GM23338 (cell line): ENCODE results near the gene SLC8A1. TPM values are rescaled to one million over a fixed set of nuclear protein-coding genes. Genes with fewer than 3 reads are reported as not detected.

Source experiments
- ATAC-seq: fragments of 200-7000 bp; cut with Tn5 transposase; 3 replicates; pipeline ENCODE4 v1.9.1; 2020
- DNase-seq: peaks from one replicate; pipeline ENCODE4 v3.0.0-alpha.2; 2015; ENCODE audit warnings: low spot score
- H2AFZ ChIP-seq: fragments of 200-600 bp; sonication (generic); 2 replicates; pipeline ENCODE4 v1.8.0; 2016; ENCODE audit warnings: antibody characterized with exemption, mild to moderate bottlenecking, moderate library complexity
- H3F3A ChIP-seq: fragments of 200-600 bp; sonication (generic); replicated peaks from 2 replicates; pipeline ENCODE4 v1.8.0; 2017; ENCODE audit warnings: antibody characterized with exemption, mixed run types, low read depth
- H3K27ac ChIP-seq: fragments of 200-600 bp; sonication (generic); 2 replicates; pipeline ENCODE4 v1.6.1; 2016; ENCODE audit warnings: low read depth
- H3K27me3 ChIP-seq: fragments of 200-600 bp; sonication (generic); 2 replicates; pipeline ENCODE4 v1.8.0; 2016; ENCODE audit warnings: mild to moderate bottlenecking, mixed run types, moderate library complexity; ENCODE audit not compliant: insufficient read depth
- H3K36me3 ChIP-seq: fragments of 200-600 bp; sonication (generic); 2 replicates; pipeline ENCODE4 v1.8.0; 2016; ENCODE audit warnings: mild to moderate bottlenecking; ENCODE audit not compliant: insufficient read depth
- H3K4me1 ChIP-seq: fragments of 200-600 bp; sonication (generic); 2 replicates; pipeline ENCODE4 v1.8.0; 2016; ENCODE audit warnings: mild to moderate bottlenecking, moderate library complexity; ENCODE audit not compliant: insufficient read depth
- H3K4me2 ChIP-seq: fragments of 200-600 bp; sonication (generic); 2 replicates; pipeline ENCODE4 v1.7.1; 2017; ENCODE audit warnings: mixed run types
- H3K4me3 ChIP-seq: fragments of 200-600 bp; sonication (generic); 2 replicates; pipeline ENCODE4 v1.6.1; 2016; ENCODE audit warnings: mixed run types
- H3K79me2 ChIP-seq: fragments of 200-600 bp; sonication (generic); replicated peaks from 2 replicates; pipeline ENCODE4 v1.8.0; 2017; ENCODE audit warnings: mild to moderate bottlenecking; ENCODE audit not compliant: insufficient read depth
- H3K9me2 ChIP-seq: fragments of 200-600 bp; sonication (generic); 2 replicates; pipeline ENCODE4 v1.8.0; 2017; ENCODE audit not compliant: insufficient read depth
- H4K20me1 ChIP-seq: fragments of 200-600 bp; sonication (generic); replicated peaks from 2 replicates; pipeline ENCODE4 v1.8.0; 2017; ENCODE audit warnings: mild to moderate bottlenecking; ENCODE audit not compliant: insufficient read depth
- H3K27ac Mint-ChIP-seq: 2 replicates; pipeline ENCODE4 v1.8.0; 2020; ENCODE audit warnings: inconsistent platforms, mild to moderate bottlenecking, moderate library complexity, mixed read lengths
- H3K27me3 Mint-ChIP-seq: 3 replicates; pipeline ENCODE4 v1.8.0; 2022; ENCODE audit warnings: low read depth, mild to moderate bottlenecking, moderate library complexity, mixed read lengths, inconsistent platforms; ENCODE audit not compliant: insufficient read depth, poor library complexity
- H3K36me3 Mint-ChIP-seq: 3 replicates; pipeline ENCODE4 v1.8.0; 2021; ENCODE audit warnings: low read depth, mild to moderate bottlenecking, inconsistent platforms, moderate library complexity, mixed read lengths
- H3K4me1 Mint-ChIP-seq: 3 replicates; pipeline ENCODE4 v1.8.0; 2020; ENCODE audit warnings: mild to moderate bottlenecking, inconsistent platforms, mixed read lengths
- H3K4me3 Mint-ChIP-seq: 3 replicates; pipeline ENCODE4 v1.8.0; 2021; ENCODE audit warnings: moderate library complexity, mild to moderate bottlenecking, inconsistent platforms, mixed read lengths
- H3K9me3 Mint-ChIP-seq: 3 replicates; pipeline ENCODE4 v1.8.0; 2020; ENCODE audit warnings: moderate library complexity, mild to moderate bottlenecking, inconsistent platforms, mixed read lengths
- CREB1 ChIP-seq: fragments of 250-450 bp; sonication (Bioruptor Pico); IDR thresholded peaks from 2 replicates; pipeline ENCODE4 v1.5.0; 2020; ENCODE audit warnings: low read depth, mild to moderate bottlenecking, moderate library complexity
- JUNB ChIP-seq: IDR thresholded peaks from one replicate; pipeline ENCODE4 v1.6.1; 2016; ENCODE audit warnings: antibody characterized with exemption; ENCODE audit not compliant: unreplicated experiment
- NANOG ChIP-seq: IDR thresholded peaks from 2 replicates; pipeline ENCODE4 v1.6.1; 2016; ENCODE audit warnings: antibody characterized with exemption, borderline replicate concordance
- ZNF331 ChIP-seq: fragments of 250-450 bp; sonication (Bioruptor Pico); IDR thresholded peaks from 2 replicates; pipeline ENCODE4 v1.5.0; 2020; ENCODE audit warnings: low read depth, mild to moderate bottlenecking, moderate library complexity
- polyA plus RNA-seq: library from polyadenylated mRNA; unstranded; fragments of >200 nt; fragmentation: Nextera tagmentation; extraction: Ambion mirVana; gene quantifications from 2 replicates; pipeline ENCODE4 v1.2.1, GENCODE V29; 2016
- total RNA-seq: library from RNA; depleted of rRNA; stranded (reverse); fragments of >200 nt; shearing (Covaris generic); gene quantifications from 2 replicates; pipeline ENCODE4 v1.2.3, GENCODE V29; 2014
- TF ChIP-seq, protein P1 (sequence below): fragments of 250-450 bp; sonication (Bioruptor Pico); IDR thresholded peaks from 2 replicates; pipeline ENCODE4 v1.5.0; 2020; ENCODE audit warnings: mild to moderate bottlenecking, moderate library complexity
- TF ChIP-seq, protein P2 (sequence below): IDR thresholded peaks from 2 replicates; pipeline ENCODE4 v1.6.1; 2016; ENCODE audit warnings: antibody characterized with exemption
- TF ChIP-seq, protein P3 (sequence below), 2 experiments: fragments of 200-600 bp in 1 of 2; sonication (generic) in 1 of 2; conservative IDR thresholded peaks; 2 replicates each; pipeline versions ENCODE4 v1.5.1 to v1.6.1; 2016 to 2017; ENCODE audit warnings: antibody characterized with exemption in 2 of 2, low read depth in 2 of 2, mild to moderate bottlenecking in 2 of 2, moderate library complexity in 1 of 2

The SLC8A1 gene
- total and polyA plus RNA-seq, 2 experiments from 2014 or later: 2.5 to 3.3 TPM

DNA sequence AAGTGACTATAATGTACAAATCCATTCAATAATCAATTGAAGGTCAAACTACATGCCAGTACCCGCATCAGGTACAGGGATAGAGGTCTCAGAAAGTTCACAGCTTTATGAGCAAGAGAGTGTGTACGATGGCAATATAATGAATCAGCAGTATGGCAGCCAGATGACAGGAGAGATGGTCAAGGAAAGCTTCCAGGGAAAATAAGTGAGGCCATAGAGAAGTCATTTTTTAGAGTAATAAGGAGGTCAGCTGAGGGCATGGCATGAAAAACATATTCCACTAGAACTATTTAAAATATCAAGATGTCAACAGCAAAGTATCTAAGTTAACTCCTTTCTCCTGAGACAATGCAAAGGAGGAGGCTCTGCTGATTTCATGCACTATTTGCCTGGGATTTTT is 108.0 kb downstream of the SLC8A1 start:
- Histone ChIP-seq H3K36me3 (no peaks in the 10 kb centered on the region), H3K4me2 (no peak overlapping the region), H3K4me3 (no peak overlapping the region), H3F3A (no peaks in the 10 kb centered on the region), H3K4me1 (no peaks in the 10 kb centered on the region), H4K20me1 (no peaks in the 10 kb centered on the region), H3K79me2 (no peaks in the 10 kb centered on the region), H2AFZ (no peak overlapping the region), H3K27ac (no peak overlapping the region), H3K27me3 (no peaks in the 10 kb centered on the region), H3K9me2 (no peaks in the 10 kb centered on the region)
- Mint-ChIP-seq H3K36me3 (no peaks in the 10 kb centered on the region), H3K27me3 (no peaks in the 10 kb centered on the region), H3K4me1 (no peaks in the 10 kb centered on the region), H3K27ac (no peak overlapping the region), H3K9me3 (no peaks in the 10 kb centered on the region), H3K4me3 (no peak overlapping the region)
- ATAC-seq (no peak), DNase-seq (no peak)
- no peak for TF ChIP-seq ZNF331 (CRISPR knock-in tag)
- no peak for TF ChIP-seq JUNB
- TF ChIP-seq, protein P1, sequence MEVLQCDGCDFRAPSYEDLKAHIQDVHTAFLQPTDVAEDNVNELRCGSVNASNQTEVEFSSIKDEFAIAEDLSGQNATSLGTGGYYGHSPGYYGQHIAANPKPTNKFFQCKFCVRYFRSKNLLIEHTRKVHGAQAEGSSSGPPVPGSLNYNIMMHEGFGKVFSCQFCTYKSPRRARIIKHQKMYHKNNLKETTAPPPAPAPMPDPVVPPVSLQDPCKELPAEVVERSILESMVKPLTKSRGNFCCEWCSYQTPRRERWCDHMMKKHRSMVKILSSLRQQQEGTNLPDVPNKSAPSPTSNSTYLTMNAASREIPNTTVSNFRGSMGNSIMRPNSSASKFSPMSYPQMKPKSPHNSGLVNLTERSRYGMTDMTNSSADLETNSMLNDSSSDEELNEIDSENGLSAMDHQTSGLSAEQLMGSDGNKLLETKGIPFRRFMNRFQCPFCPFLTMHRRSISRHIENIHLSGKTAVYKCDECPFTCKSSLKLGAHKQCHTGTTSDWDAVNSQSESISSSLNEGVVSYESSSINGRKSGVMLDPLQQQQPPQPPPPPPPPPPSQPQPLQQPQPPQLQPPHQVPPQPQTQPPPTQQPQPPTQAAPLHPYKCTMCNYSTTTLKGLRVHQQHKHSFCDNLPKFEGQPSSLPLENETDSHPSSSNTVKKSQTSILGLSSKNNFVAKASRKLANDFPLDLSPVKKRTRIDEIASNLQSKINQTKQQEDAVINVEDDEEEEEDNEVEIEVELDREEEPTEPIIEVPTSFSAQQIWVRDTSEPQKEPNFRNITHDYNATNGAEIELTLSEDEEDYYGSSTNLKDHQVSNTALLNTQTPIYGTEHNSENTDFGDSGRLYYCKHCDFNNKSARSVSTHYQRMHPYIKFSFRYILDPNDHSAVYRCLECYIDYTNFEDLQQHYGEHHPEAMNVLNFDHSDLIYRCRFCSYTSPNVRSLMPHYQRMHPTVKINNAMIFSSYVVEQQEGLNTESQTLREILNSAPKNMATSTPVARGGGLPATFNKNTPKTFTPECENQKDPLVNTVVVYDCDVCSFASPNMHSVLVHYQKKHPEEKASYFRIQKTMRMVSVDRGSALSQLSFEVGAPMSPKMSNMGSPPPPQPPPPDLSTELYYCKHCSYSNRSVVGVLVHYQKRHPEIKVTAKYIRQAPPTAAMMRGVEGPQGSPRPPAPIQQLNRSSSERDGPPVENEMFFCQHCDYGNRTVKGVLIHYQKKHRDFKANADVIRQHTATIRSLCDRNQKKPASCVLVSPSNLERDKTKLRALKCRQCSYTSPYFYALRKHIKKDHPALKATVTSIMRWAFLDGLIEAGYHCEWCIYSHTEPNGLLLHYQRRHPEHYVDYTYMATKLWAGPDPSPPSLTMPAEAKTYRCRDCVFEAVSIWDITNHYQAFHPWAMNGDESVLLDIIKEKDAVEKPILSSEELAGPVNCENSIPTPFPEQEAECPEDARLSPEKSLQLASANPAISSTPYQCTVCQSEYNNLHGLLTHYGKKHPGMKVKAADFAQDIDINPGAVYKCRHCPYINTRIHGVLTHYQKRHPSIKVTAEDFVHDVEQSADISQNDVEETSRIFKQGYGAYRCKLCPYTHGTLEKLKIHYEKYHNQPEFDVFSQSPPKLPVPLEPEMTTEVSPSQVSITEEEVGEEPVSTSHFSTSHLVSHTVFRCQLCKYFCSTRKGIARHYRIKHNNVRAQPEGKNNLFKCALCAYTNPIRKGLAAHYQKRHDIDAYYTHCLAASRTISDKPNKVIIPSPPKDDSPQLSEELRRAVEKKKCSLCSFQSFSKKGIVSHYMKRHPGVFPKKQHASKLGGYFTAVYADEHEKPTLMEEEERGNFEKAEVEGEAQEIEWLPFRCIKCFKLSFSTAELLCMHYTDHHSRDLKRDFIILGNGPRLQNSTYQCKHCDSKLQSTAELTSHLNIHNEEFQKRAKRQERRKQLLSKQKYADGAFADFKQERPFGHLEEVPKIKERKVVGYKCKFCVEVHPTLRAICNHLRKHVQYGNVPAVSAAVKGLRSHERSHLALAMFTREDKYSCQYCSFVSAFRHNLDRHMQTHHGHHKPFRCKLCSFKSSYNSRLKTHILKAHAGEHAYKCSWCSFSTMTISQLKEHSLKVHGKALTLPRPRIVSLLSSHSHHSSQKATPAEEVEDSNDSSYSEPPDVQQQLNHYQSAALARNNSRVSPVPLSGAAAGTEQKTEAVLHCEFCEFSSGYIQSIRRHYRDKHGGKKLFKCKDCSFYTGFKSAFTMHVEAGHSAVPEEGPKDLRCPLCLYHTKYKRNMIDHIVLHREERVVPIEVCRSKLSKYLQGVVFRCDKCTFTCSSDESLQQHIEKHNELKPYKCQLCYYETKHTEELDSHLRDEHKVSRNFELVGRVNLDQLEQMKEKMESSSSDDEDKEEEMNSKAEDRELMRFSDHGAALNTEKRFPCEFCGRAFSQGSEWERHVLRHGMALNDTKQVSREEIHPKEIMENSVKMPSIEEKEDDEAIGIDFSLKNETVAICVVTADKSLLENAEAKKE (CRISPR knock-in tag): no peak
- TF ChIP-seq, protein P2, sequence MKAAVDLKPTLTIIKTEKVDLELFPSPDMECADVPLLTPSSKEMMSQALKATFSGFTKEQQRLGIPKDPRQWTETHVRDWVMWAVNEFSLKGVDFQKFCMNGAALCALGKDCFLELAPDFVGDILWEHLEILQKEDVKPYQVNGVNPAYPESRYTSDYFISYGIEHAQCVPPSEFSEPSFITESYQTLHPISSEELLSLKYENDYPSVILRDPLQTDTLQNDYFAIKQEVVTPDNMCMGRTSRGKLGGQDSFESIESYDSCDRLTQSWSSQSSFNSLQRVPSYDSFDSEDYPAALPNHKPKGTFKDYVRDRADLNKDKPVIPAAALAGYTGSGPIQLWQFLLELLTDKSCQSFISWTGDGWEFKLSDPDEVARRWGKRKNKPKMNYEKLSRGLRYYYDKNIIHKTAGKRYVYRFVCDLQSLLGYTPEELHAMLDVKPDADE: no peak
- no peak for TF ChIP-seq NANOG
- TF ChIP-seq, protein P3, sequence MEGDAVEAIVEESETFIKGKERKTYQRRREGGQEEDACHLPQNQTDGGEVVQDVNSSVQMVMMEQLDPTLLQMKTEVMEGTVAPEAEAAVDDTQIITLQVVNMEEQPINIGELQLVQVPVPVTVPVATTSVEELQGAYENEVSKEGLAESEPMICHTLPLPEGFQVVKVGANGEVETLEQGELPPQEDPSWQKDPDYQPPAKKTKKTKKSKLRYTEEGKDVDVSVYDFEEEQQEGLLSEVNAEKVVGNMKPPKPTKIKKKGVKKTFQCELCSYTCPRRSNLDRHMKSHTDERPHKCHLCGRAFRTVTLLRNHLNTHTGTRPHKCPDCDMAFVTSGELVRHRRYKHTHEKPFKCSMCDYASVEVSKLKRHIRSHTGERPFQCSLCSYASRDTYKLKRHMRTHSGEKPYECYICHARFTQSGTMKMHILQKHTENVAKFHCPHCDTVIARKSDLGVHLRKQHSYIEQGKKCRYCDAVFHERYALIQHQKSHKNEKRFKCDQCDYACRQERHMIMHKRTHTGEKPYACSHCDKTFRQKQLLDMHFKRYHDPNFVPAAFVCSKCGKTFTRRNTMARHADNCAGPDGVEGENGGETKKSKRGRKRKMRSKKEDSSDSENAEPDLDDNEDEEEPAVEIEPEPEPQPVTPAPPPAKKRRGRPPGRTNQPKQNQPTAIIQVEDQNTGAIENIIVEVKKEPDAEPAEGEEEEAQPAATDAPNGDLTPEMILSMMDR (conservative IDR thresholded peaks at IDR 0.05; ENCODE audit: low read depth in 2 of 2): no peak
- TF ChIP-seq CREB1 (CRISPR knock-in tag): no peak
